Kidney (tissue), 14 donors: ENCODE measurements around the gene ITCH. TPM values are rescaled to one million over a fixed set of nuclear protein-coding genes. Genes with fewer than 3 reads are reported as not detected.
"Not testable (repeated sequence)": the region's sequence is repeated elsewhere in the genome, so short reads cannot be mapped to it uniquely, and the experiment has no call there.

Source experiments
- DNase-seq, 5 donors: peaks; one replicate each; pipeline ENCODE4 v3.0.0-alpha.2; 2013 to 2020
- FAIRE-seq: peaks from 2 replicates; lab custom pipeline; 2012; peaks lifted over from hg19 to GRCh38; lab: Jason Lieb, UNC
- H3K27ac ChIP-seq, 2 donors: one replicate each; pipeline ENCODE4 v1.7.0; 2013; ENCODE audit warnings: low read depth in 2 of 2, low read length in 2 of 2, inconsistent platforms in 1 of 2
- H3K27me3 ChIP-seq: one replicate; pipeline ENCODE4 v1.7.1; 2013; ENCODE audit warnings: low read length, inconsistent platforms; ENCODE audit not compliant: control insufficient read depth, insufficient read depth
- H3K36me3 ChIP-seq, 3 donors: one replicate each; pipeline versions ENCODE4 v1.7.0 to v1.7.1; 2013; ENCODE audit warnings: low read length in 3 of 3, control low read depth in 1 of 3, inconsistent platforms in 1 of 3; ENCODE audit not compliant: insufficient read depth in 3 of 3, control insufficient read depth in 2 of 3
- H3K4me1 ChIP-seq, 3 donors: one replicate each; pipeline versions ENCODE4 v1.7.0 to v1.7.1; 2013; ENCODE audit warnings: low read length in 3 of 3, inconsistent platforms in 1 of 3, low read depth in 1 of 3; ENCODE audit not compliant: control insufficient read depth in 2 of 3, insufficient read depth in 2 of 3
- H3K4me3 ChIP-seq, 3 donors: one replicate each; pipeline versions ENCODE4 v1.7.0 to v1.8.1; 2013; ENCODE audit warnings: low read length in 3 of 3, control low read depth in 1 of 3, inconsistent platforms in 1 of 3
- H3K9ac ChIP-seq, 3 donors: one replicate each; pipeline versions ENCODE4 v1.7.0 to v1.7.1; 2013; ENCODE audit warnings: low read length in 3 of 3, control low read depth in 1 of 3, inconsistent platforms in 1 of 3
- H3K9me3 ChIP-seq, 3 donors: one replicate each; pipeline versions ENCODE4 v1.7.0 to v1.7.1; 2013; ENCODE audit warnings: low read length in 3 of 3, control low read depth in 1 of 3, inconsistent platforms in 1 of 3; ENCODE audit not compliant: control insufficient read depth in 2 of 3, insufficient read depth in 1 of 3
- CTCF ChIP-seq: IDR thresholded peaks from 3 replicates; pipeline ENCODE4 v1.5.1; 2012; ENCODE audit warnings: mild to moderate bottlenecking, moderate library complexity, borderline replicate concordance; ENCODE audit not compliant: insufficient read depth; ENCODE audit errors: extremely low read depth
- intact Hi-C: fragments of 100-400 bp; cut with DNase I; formaldehyde crosslinking; loops from one replicate; pipeline ENCODE4 v1.11.1; 2022
- polyA plus RNA-seq: library from polyadenylated mRNA; stranded (reverse); fragments of 350-450 nt; fragmentation: Illumina TruSeq; extraction: RNeasy Lipid Tissue Mini Kit (QIAGEN cat#74804); gene quantifications from one replicate; pipeline ENCODE4 v1.2.3, GENCODE V29; 2014; ENCODE audit warnings: low read depth, low replicate concordance; ENCODE audit not compliant: insufficient read depth
- total RNA-seq: library from RNA; stranded (reverse); fragmentation: NEBNext Ultra II Directional; extraction: Animal tissue kit (Norgen Biotek cat#: 25700); gene quantifications from one replicate; pipeline ENCODE4 v1.2.1, GENCODE V29; 2021
- donor health status: control.
- donor health status: control.
- donor health status: control.
- donor health status: control.
- donor health status: control.
- donor health status: DM: yes; HTN: yes; CAD: no.
- donor health status: Normal renal cell carcinoma (clear cell type).

ITCH gene
- total and polyA plus RNA-seq, 2 donors from 2014 or later, result 10.1 to 63.1 TPM

DNA sequence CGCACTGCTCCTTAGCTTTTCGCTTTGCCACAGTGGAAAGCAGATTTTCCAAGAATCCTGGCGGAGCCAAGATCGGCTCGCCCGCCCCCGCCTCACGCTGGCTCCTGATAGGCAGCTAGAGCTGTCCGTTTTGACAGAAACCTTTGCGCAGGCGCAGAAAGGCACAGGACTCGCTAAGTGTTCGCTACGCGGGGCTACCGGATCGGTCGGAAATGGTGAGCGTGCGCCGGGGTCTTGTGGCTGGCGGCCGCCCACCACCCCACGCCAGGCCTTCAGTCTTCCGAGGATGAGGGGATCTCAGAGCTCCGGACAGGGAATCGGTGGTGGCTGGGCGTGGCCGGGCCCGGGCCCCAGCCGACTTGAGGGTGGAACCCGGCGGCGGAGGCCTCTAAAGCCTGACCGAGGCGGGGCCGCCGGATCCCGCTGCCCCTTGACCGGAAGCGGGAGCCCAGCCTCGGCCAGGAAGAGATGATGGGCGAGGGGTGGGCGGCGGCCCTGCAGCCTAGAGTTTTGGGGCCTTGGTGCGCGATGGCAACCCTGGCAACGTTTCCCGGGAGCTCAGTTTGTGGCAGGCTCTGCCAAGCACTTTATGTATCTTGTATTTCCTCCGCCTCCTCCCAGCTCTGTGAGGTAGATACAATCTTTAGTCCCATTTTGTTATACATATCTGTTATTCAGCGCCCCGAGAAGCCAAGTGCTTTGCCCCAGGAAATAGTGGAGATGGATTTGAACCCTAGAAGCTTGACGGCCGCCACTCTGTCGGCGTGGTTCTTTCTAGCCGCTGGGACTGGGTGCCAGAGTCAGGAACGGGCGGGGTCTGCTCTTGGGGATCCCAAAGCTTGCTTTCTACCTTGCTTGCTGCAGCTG, 153.4 kb downstream of the ITCH start, which contains the start of gene DYNLRB1:
DYNLRB1 (plus strand) TSS at position 176 of the 867 bp plus-strand sequence; CDS start at position 213, 37 bp downstream.
- no peaks in the 10 kb centered on the region for H3K36me3 ChIP-seq
- no peaks in the 10 kb centered on the region for H3K27me3 ChIP-seq
- no peaks in the 10 kb centered on the region for H3K9me3 ChIP-seq
- intact Hi-C loops, result no loop called here
- TF ChIP-seq CTCF, result no peak
- peak within 1 kb of the TSS; percentile 79 to 94 (median 93) for H3K4me3 ChIP-seq
- FAIRE-seq (no peak), DNase-seq (peak; percentile 97 to 99 (median 99))
- peaks cover 0 to 17% (median 13%) of the 10 kb centered on the region in 3 donors for H3K4me1 ChIP-seq
- peak within 1 kb of the TSS; percentile 65 to 88 (median 87) for H3K9ac ChIP-seq
- peak within 1 kb of the TSS; percentile 95 for H3K27ac ChIP-seq

DNA sequence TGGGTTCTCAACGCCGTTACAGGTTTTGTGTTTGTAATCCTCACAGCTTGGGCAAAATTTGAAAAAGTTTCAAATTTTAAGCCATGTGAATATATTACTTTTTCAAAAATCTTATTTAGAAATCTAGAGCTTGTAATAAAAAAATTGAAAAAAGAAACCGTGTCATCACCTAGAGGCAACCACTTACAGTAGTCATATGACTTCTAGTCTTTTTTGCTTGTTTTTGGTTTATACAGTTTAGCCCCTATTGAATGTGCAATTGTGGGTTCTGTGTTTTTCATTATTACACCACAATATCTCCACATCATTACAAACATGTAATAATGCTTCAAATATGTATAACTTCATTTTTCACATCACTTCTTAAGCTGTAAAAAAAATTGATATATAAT, 154.0 kb downstream of the ITCH start:
- Histone ChIP-seq H3K9ac (peak overlapping the region; percentile 65 to 88 (median 86)), H3K36me3 (no peaks in the 10 kb centered on the region), H3K4me1 (peaks cover 0 to 13% (median 13%) of the 10 kb centered on the region in 3 donors), H3K27ac (peak overlapping the region; percentile 95), H3K4me3 (peak overlapping the region; percentile 79 to 94 (median 93)), H3K27me3 (no peaks in the 10 kb centered on the region), H3K9me3 (no peaks in the 10 kb centered on the region)
- FAIRE-seq, result no peak
- no peak for TF ChIP-seq CTCF
- intact Hi-C loops, result no loop called here
- DNase-seq, result no peak

GRCh38 chr20:34518863-34519262, 155.8 kb downstream of the ITCH start:
- peaks cover 0 to 14% (median 3%) of the 10 kb centered on the region in 3 donors for H3K4me1 ChIP-seq
- H3K4me3 ChIP-seq, H3K9me3 ChIP-seq, H3K27me3 ChIP-seq, DNase-seq, H3K36me3 ChIP-seq, intact Hi-C loops, FAIRE-seq, H3K27ac ChIP-seq, H3K9ac ChIP-seq: not testable (repeated sequence)

DNA sequence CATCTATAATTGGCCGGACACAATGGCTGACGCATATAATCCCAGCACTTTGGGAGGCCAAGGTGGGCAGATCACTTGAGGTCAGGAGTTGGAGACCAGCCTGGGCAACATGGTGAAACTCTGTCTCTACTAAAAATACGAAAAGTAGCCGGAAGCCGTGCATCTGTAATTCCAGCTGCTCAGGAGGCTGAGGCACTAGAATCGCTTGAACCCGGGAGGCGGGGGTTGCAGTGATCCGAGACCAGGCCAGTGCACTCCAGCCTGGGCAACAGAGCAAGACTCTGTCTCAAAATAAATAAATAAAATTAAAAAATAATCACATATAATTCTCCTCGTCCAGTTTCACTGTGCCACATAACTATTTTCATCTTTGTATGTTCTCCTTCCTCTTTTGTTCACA, 156.8 kb downstream of the ITCH start:
- H3K36me3 ChIP-seq, FAIRE-seq, H3K27me3 ChIP-seq, H3K4me3 ChIP-seq, H3K9me3 ChIP-seq, H3K27ac ChIP-seq, H3K9ac ChIP-seq, DNase-seq, intact Hi-C loops: not testable (repeated sequence)
- H3K4me1 ChIP-seq, result peaks cover 0 to 17% (median 3%) of the 10 kb centered on the region in 3 donors
